Activated T-helper 1 cell treated with anti-CD3 and anti-CD28 coated beads, Interleukin-12 subunit alpha, Interleukin-12 subunit beta, Interleukin-2, Interleukin-4 antibody, amounts not matched to agents 30 ng/mL and 10 ng/mL and 1 ng/mL, durations not matched to agents 14 hours and 24 hours and 36 hours (primary cell): ENCODE data around the gene OXCT1. TPM values are rescaled to one million over a fixed set of nuclear protein-coding genes. Genes with fewer than 3 reads are reported as not detected.
"Not testable (repeated sequence)": the region's sequence is repeated elsewhere in the genome, so short reads cannot be mapped to it uniquely, and the experiment has no call there.

Experiments used
- DNase-seq: peaks from one replicate; pipeline ENCODE4 v3.0.0; 2021; ENCODE audit warnings: low spot score
- H3K27ac Mint-ChIP-seq: one replicate; pipeline ENCODE4 v1.8.0; 2021; ENCODE audit warnings: mild to moderate bottlenecking, mixed read lengths
- H3K27me3 Mint-ChIP-seq: one replicate; pipeline ENCODE4 v1.8.0; 2022; ENCODE audit warnings: mild to moderate bottlenecking, moderate library complexity, mixed read lengths; ENCODE audit not compliant: insufficient read depth
- H3K36me3 Mint-ChIP-seq: one replicate; pipeline ENCODE4 v1.8.0; 2021; ENCODE audit warnings: low read depth, mixed read lengths
- H3K4me1 Mint-ChIP-seq: one replicate; pipeline ENCODE4 v1.8.0; 2021; ENCODE audit warnings: low read depth, mixed read lengths
- H3K4me3 Mint-ChIP-seq: one replicate; pipeline ENCODE4 v1.8.0; 2021; ENCODE audit warnings: mild to moderate bottlenecking, moderate library complexity, mixed read lengths
- H3K9me3 Mint-ChIP-seq: one replicate; pipeline ENCODE4 v1.8.0; 2021; ENCODE audit warnings: mixed read lengths
- intact Hi-C: fragments of 100-400 bp; cut with micrococcal nuclease; formaldehyde crosslinking; loops from one replicate; pipeline ENCODE4 v1.15.1; 2024
- total RNA-seq: library from RNA; stranded (reverse); gene quantifications from 2 replicates; pipeline ENCODE4 v1.2.3, GENCODE V29; 2022

The OXCT1 gene
- total RNA-seq, 1 donor from 2014 or later = 84.4 TPM

DNA sequence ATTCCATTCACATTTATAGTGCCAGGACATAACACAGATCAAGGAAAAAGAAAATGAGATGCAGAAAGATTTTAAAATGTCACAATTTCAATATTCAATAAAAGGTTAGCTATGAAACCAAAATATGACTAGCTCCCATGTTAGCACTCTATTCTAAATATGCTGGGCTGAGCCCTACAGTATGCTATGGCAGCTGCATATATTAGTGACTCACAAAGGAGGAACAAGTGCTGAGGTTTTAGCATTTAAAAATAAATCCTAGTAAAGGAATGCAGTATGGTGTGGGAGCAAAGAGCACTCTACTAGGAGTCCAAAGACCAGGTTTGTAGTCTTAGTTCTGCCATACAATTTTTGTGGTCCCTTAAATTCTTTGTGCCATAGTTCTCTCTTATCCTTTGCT, 118.4 kb downstream of the OXCT1 start:
- Mint-ChIP-seq H3K4me1 (peaks cover 18% of the 10 kb centered on the region), H3K27me3 (no peaks in the 10 kb centered on the region), H3K9me3 (no peaks in the 10 kb centered on the region), H3K27ac (no peak overlapping the region), H3K36me3 (peaks cover 16% of the 10 kb centered on the region), H3K4me3 (no peak overlapping the region)
- intact Hi-C loops = no loop called here
- no peak for DNase-seq

DNA sequence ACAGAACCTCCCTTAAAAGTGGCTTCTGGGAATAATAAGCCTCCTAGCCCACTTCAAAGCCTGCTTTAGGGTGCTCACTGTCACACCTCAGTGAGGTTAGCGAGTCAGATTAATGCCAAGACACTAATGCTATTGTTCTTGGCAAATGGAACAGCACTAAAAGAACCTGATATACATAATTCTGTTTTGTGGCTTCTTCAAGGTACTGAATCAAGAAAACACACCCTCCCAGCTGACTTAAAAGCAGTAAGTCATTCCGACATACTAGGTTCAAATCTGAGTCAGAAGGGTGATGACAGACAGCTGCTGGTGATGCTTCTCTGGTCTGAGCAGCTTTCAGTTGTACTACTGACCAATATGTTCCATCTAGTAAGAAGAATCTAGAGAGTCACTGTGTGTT, 121.6 kb downstream of the OXCT1 start:
- H3K36me3 Mint-ChIP-seq = peaks cover 29% of the 10 kb centered on the region
- no peaks in the 10 kb centered on the region for H3K9me3 Mint-ChIP-seq
- peak overlapping the region; percentile 50 for H3K27ac Mint-ChIP-seq
- no peak for DNase-seq
- no peaks in the 10 kb centered on the region for H3K27me3 Mint-ChIP-seq
- no peak overlapping the region for H3K4me3 Mint-ChIP-seq
- H3K4me1 Mint-ChIP-seq = peaks cover 18% of the 10 kb centered on the region
- intact Hi-C loops = loop anchor here (1.0 to 2.0 kb wide), 4 partner anchors 14 to 1566 kb away; partner anchors contain the start of genes FBXO4 and RIMOC1

DNA sequence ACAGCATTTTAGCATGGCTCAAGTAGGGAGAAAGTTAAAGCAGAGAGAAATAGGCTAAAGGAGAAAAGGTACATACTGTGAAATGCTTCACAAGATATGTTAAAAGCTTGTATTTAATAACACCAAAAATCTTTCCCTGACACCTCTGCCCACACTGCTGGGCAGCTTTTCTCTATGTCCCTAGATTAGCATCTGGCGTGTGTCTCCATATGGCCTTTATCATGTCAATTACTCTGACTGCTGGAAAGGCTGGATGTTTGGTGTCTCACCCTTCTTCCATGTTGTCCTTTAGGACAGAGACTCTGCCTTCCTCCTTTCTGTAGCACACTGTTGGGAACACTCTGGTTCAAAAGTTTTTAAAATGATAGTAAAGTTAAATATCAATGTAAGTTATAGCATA, 122.5 kb downstream of the OXCT1 start:
- H3K4me1 Mint-ChIP-seq = peaks cover 18% of the 10 kb centered on the region
- intact Hi-C loops = loop anchor here (1.0 to 2.0 kb wide), 4 partner anchors 13 to 1567 kb away; partner anchors contain the start of genes FBXO4 and RIMOC1

DNA sequence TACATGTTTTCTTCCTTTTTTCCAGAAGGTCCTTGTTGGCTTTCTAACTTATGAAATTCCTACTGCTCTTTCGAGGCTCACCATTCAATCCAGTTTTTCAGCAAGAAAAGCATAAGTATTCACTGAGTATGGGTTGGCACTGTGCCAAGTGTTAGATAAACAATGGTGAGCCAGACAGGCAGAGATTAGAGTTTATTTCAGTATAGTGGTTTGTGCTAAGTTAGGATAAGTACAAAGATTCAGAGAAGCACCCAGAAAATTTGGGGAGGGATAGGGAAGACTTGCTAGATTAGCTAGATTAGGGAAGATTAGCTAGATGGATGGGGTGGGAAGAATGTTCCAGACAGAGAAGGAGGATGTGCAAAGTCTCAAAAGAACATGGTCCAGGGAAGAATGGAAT, 122.9 kb downstream of the OXCT1 start:
- peaks cover 29% of the 10 kb centered on the region for H3K36me3 Mint-ChIP-seq

More for the DNA sequence above, 122.5 kb downstream of the OXCT1 start:
- no peak for DNase-seq
- Mint-ChIP-seq H3K4me3 (no peak overlapping the region), H3K36me3 (peaks cover 29% of the 10 kb centered on the region), H3K27ac (no peak overlapping the region), H3K27me3 (no peaks in the 10 kb centered on the region), H3K9me3 (no peaks in the 10 kb centered on the region)

DNA sequence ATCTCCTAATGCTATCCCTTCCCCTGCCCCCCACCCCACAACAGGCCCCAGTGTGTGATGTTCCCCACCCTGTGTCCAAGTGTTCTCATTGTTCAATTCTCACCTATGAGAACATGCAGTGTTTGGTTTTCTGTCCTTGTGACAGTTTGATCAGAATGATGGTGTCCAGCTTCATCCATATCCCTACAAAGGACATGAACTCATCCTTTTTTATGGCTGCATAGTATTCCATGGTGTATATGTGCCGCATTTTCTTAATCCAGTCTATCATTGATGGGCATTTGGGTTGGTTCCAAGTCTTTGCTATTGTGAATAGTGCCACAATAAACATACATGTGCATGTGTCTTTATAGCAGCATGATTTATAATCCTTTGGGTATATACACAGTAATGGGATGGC, 127.6 kb downstream of the OXCT1 start:
- H3K9me3 Mint-ChIP-seq, H3K27me3 Mint-ChIP-seq, H3K4me3 Mint-ChIP-seq, H3K27ac Mint-ChIP-seq, intact Hi-C loops, H3K4me1 Mint-ChIP-seq, DNase-seq: not testable (repeated sequence)
- peaks cover 49% of the 10 kb centered on the region for H3K36me3 Mint-ChIP-seq

More for the DNA sequence above, 122.9 kb downstream of the OXCT1 start:
- Mint-ChIP-seq H3K27me3 (no peaks in the 10 kb centered on the region), H3K4me1 (peaks cover 17% of the 10 kb centered on the region), H3K9me3 (no peaks in the 10 kb centered on the region), H3K27ac (no peak overlapping the region), H3K4me3 (no peak overlapping the region)
- no peak for DNase-seq
- intact Hi-C loops = no loop called here

DNA sequence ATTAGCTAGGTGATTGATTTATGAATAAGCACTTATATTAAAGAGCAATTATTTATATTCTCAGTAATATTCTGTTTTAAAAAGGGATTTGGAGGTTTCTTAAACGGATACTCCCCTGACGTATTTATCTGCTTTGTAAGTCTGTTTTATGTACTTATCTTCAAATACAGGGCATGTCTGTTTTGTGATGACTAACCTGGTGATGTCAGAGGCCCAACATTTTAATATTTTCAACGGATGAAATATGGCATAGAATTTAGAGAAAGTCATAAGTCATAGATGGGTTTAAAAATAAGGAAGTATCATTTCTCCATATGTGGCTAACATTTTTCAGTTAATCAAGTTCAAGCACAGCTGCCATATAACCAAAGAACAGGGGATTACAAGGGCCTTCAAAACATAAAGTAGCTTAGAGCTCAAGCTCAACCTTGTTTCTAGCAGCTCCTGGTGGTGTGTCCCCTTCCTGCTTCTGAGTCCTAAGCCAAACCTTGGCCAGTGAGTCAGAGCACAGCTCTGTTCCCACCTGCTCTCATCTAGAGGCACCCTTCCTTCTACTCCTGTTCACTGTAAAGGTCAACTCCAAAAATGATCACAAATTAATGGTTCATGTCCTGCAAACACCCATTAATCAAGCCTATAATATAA, 131.4 kb downstream of the OXCT1 start:
- peaks cover 50% of the 10 kb centered on the region for H3K36me3 Mint-ChIP-seq
- H3K27ac Mint-ChIP-seq = no peak overlapping the region
- peaks cover 6% of the 10 kb centered on the region for H3K4me1 Mint-ChIP-seq
- H3K27me3 Mint-ChIP-seq = no peaks in the 10 kb centered on the region
- no peak overlapping the region for H3K4me3 Mint-ChIP-seq
- no peak for DNase-seq
- no peaks in the 10 kb centered on the region for H3K9me3 Mint-ChIP-seq
- intact Hi-C loops = no loop called here

DNA sequence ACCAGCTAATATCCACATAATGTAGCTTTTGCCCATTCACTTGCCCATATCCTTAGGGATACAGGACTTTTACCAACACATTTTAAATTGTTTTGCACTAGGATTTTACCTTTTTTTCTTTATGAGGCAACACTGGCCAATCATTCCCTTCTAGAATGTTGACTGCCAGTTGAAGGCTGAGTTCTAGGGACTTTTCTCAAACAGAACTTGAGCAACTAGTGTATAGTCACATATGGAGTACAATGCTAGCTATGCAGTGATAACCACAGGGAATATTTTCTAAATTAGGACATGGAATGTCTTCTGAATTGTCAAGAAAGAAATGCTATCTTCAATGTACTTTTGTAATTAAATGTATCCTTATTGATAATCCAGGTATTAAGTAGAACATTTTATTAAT, 133.6 kb downstream of the OXCT1 start:
- H3K36me3 Mint-ChIP-seq = peaks cover 45% of the 10 kb centered on the region
- no peak overlapping the region for H3K4me3 Mint-ChIP-seq
- H3K27ac Mint-ChIP-seq = no peak overlapping the region
- no peaks in the 10 kb centered on the region for H3K27me3 Mint-ChIP-seq
- intact Hi-C loops = no loop called here
- H3K4me1 Mint-ChIP-seq = peaks cover 6% of the 10 kb centered on the region
- H3K9me3 Mint-ChIP-seq = no peaks in the 10 kb centered on the region
- no peak for DNase-seq

DNA sequence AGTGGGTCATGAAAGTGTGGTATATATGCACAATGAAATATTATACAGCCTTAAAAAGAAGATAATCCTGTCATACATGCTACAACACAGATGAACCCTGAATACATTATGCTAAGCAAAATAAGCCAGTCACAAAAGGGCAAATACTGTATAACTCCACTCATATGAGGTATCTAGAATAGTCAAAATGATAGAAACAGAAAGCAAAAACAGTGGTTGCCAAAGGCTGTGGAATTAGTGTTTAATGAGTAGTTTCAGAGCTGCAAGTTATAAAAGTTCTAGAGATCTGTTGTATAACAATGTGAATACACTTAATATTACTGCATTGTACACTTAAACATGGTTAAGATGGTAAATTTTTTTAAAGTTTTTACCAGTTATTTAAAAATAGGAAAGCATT, 135.0 kb downstream of the OXCT1 start:
- Mint-ChIP-seq H3K27me3 (no peaks in the 10 kb centered on the region), H3K4me1 (peaks cover 6% of the 10 kb centered on the region), H3K4me3 (no peak overlapping the region), H3K27ac (no peak overlapping the region), H3K9me3 (no peaks in the 10 kb centered on the region), H3K36me3 (peaks cover 40% of the 10 kb centered on the region)
- intact Hi-C loops = loop anchor here (2.0 kb wide), 1 partner anchor 14 kb away; no protein-coding TSS in a partner anchor
- no peak for DNase-seq

DNA sequence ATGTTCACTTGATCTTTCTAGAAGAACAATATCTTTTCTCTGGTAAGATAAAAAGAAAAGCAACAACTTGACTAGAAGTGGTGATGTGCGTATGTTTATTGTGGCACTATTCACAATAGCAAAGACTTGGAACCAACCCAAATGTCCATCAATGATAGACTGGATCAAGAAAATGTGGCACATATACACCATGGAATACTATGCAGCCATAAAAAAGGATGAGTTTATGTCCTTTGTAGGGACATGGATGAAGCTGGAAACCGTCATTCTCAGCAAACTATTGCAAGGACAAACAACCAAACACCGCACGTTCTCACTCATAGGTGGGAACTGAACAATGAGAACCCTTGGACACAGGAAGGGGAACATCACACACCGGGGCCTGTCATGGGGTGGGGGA, 140.8 kb downstream of the OXCT1 start:
- H3K27ac Mint-ChIP-seq, H3K4me1 Mint-ChIP-seq, H3K9me3 Mint-ChIP-seq, H3K4me3 Mint-ChIP-seq, intact Hi-C loops, DNase-seq, H3K27me3 Mint-ChIP-seq: not testable (repeated sequence)
- H3K36me3 Mint-ChIP-seq = peaks cover 20% of the 10 kb centered on the region

DNA sequence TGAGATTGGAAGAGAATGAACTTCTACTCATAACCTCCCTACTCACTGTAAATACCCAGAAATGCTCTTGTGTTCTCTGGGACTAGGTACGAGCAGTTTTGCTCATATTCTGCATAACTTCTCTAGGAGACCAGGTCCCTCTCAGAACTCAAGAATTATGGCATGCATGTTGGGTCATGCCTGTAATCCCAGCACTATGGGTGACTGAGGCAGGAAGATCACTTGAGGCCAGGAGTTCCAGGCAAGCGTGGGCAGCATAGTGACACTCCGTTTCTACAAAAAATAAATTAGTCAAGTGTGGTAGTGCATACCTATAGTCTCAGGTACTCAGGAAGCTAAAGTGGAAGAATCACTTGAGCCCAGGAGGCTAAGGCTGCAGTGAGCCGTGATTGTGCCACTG, 141.9 kb downstream of the OXCT1 start:
- Mint-ChIP-seq H3K36me3 (peaks cover 20% of the 10 kb centered on the region), H3K27me3 (no peaks in the 10 kb centered on the region), H3K4me3 (no peak overlapping the region), H3K27ac (no peak overlapping the region), H3K4me1 (no peaks in the 10 kb centered on the region), H3K9me3 (no peaks in the 10 kb centered on the region)
- intact Hi-C loops = no loop called here
- DNase-seq = no peak

DNA sequence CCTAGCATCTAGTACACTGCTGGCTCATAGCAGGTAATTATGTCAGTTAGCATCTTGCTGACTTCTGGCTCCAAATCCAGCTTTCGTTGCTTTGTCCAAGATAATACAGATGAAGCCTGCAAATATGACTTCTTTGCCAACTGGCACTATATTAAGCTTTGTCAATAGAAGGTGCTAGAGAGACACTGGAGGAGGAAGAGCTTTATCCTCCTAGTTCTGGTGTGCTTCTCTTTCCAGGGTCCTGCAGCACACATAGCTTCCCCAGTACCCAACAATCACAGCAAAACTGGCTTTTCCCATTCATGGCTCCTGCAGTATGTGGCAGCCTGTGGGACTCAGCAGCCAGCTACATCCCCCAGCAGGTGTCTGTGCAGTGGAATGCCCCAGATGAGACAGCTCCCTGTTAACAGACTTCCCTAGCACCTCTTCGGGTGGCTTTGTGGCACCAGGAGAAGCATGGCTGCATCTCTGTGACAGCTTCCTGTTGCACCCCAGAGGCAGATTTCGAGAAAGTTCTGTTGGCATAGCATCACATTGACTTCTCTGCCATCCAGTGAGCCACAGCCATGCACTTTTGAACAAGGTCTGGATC, 147.8 kb downstream of the OXCT1 start:
- H3K4me3 Mint-ChIP-seq = no peak overlapping the region
- H3K36me3 Mint-ChIP-seq = no peaks in the 10 kb centered on the region
- intact Hi-C loops = no loop called here
- H3K27ac Mint-ChIP-seq = no peak overlapping the region
- H3K4me1 Mint-ChIP-seq = no peaks in the 10 kb centered on the region
- DNase-seq = no peak
- peaks cover 3% of the 10 kb centered on the region for H3K27me3 Mint-ChIP-seq
- no peaks in the 10 kb centered on the region for H3K9me3 Mint-ChIP-seq

DNA sequence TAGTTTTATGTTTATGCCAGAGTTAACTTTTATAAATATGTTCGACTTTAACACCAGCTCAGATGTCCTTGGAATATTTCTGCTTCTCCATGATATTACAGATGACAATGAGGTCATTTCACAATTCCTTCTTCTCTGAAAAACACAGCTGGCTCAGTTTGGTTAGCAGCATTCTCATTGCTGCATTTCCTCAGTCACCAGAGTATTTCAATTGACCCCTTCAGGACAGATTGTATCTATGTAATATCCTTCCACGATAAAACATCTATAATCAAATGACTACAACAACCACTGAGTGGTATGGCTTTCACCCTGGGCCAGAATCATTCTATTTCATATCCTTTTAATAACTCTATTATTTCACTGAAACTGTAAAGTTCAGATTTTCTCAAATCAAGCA, 148.7 kb downstream of the OXCT1 start:
- intact Hi-C loops = no loop called here
- H3K4me3 Mint-ChIP-seq = no peak overlapping the region
- H3K4me1 Mint-ChIP-seq = no peaks in the 10 kb centered on the region
- H3K27me3 Mint-ChIP-seq = peaks cover 6% of the 10 kb centered on the region
- DNase-seq = no peak
- H3K27ac Mint-ChIP-seq = no peak overlapping the region
- H3K36me3 Mint-ChIP-seq = no peaks in the 10 kb centered on the region
- H3K9me3 Mint-ChIP-seq = no peaks in the 10 kb centered on the region

DNA sequence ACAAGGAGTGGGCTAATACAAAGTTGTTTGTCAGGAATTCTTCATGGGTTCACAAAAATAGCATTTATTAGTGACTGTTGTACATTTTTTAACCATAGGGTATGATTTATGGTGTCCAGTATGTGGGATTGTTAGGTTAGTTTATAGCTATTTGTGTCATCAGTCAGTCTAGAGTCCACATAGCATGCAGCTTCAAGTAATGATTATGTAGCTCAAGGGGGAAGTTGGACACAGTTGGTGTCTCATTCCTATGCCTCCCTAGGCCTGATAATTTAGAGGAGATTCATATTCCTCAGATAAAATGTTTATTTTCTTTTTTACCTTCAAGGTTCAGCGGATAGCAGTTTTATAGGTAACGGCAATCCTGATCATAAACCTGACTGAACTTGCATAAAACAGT, 153.8 kb downstream of the OXCT1 start:
- intact Hi-C loops = no loop called here
- Mint-ChIP-seq H3K4me1 (no peaks in the 10 kb centered on the region), H3K9me3 (peaks cover 7% of the 10 kb centered on the region), H3K27ac (no peak overlapping the region), H3K27me3 (peaks cover 8% of the 10 kb centered on the region), H3K4me3 (no peak overlapping the region), H3K36me3 (no peaks in the 10 kb centered on the region)
- no peak for DNase-seq
